ENCODE results near the gene FKBP14. TPM values are rescaled to one million over a fixed set of nuclear protein-coding genes. Genes with fewer than 3 reads are reported as not detected.

Gene FKBP14
- total RNA-seq = 10 to 100 TPM in 2 of 4 donors, 1 to 10 TPM in 2; 4.5 to 11.7 (median 8.7) TPM

DNA sequence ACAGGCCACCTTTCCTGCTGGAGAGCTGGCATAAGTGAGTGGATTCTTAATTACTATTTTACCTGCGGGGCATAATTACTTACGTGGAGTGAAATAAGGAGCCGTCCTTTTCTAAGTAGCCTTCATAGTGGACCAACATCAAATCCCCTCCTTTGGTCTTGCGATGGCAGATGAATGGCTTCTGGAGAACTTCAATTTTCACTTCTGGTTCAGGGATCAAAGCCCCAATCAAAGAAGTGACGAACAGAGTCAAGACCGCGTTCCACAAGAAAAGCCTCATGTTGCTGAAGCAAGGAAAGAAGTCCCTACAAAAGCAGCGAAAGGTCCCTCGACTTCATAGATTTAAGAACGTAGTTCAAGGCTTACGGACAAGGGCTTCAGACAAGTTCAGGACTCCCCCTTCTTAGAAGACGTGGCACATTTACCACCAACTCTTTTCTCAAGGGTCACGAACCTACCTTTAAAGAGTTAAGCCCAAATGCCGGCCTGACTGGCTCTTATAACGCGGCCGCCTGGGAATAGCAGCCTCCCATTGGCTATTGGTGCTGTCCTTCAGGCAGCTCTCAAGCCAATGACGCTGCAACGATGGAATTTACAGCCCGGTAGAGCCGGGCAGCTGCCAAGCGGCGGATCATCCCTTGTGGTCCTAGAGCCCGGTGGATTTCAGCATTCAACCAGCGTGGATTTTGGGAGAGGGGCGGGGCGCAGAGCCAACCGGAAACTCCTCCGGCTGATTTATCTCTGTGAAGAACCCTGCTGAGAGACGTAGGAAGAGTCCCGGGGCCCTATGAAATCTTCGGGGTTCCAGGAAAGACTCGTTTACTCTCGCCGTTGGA lies at the start of gene FKBP14:
FKBP14 (minus strand) TSS at position 474 of the 836 bp plus-strand sequence; CDS start at position 280, 194 bp downstream.
- Histone ChIP-seq H3K4me3 (peak within 1 kb of the TSS; percentile 91 to 99 (median 94)), H3K9me3 (no peaks in the 10 kb centered on the region), H3K27ac (peak within 1 kb of the TSS; percentile 92 to 95 (median 92)), H3K4me1 (peaks cover 0 to 52% (median 16%) of the 10 kb centered on the region in 4 donors), H3K27me3 (no peaks in the 10 kb centered on the region), H3K36me3 (no peaks in the 10 kb centered on the region)
- 0 to 1% methylated on average over 25 to 35 of the region's 35 CpGs for WGBS, 2 donors
- TF ChIP-seq EP300 (IDR thresholded peaks at IDR 0.05) (peak; percentile 45 to 85), POLR2A (IDR thresholded peaks at IDR 0.05) (peak in 1 of 2 donors; percentile 52)
- TF ChIP-seq, protein P1, sequence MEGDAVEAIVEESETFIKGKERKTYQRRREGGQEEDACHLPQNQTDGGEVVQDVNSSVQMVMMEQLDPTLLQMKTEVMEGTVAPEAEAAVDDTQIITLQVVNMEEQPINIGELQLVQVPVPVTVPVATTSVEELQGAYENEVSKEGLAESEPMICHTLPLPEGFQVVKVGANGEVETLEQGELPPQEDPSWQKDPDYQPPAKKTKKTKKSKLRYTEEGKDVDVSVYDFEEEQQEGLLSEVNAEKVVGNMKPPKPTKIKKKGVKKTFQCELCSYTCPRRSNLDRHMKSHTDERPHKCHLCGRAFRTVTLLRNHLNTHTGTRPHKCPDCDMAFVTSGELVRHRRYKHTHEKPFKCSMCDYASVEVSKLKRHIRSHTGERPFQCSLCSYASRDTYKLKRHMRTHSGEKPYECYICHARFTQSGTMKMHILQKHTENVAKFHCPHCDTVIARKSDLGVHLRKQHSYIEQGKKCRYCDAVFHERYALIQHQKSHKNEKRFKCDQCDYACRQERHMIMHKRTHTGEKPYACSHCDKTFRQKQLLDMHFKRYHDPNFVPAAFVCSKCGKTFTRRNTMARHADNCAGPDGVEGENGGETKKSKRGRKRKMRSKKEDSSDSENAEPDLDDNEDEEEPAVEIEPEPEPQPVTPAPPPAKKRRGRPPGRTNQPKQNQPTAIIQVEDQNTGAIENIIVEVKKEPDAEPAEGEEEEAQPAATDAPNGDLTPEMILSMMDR (IDR thresholded peaks at IDR 0.05) = peak in 1 of 5 experiments; percentile 44
- DNase-seq (ENCODE audit: low spot score in 2 of 2) = peak; percentile 95 to 97

DNA sequence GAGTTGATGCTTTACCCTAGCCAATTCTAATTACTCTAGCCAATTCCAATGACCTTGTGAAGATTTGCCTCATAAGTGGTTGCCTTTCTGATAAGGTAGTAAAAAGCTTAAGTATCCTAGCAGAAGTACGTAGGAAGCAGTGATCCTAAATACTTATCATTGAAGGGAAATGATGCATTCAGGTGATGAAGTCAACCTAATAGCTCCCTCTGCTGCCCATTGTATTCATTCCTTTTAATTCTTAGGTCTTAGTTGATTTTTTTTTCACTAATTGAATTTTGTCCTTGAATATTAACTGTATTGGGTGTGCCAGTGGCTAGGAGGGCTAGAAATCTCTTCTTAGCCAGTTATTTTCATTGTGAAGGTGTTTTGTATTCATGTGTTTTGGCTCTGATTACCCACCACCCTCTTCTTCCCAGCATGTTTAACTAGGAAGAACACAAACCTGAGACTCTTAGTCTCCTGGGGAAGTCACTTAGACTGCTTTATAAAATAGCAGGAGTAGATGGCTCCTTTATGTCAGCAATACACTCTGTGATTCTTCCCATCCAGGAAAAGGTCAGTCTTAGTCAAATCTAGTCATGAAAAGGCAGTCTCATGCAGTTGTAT lies 48.0 kb upstream of the FKBP14 start:
- H3K9me3 ChIP-seq = no peaks in the 10 kb centered on the region
- peaks cover 0 to 34% (median 0%) of the 10 kb centered on the region in 3 donors for H3K36me3 ChIP-seq
- DNase-seq (ENCODE audit: low spot score in 2 of 2) = no peak
- H3K27ac ChIP-seq = no peak overlapping the region
- TF ChIP-seq, protein P1 (IDR thresholded peaks at IDR 0.05) = peak in 3 of 5 experiments; percentile 26 to 37 (median 32)
- no peak for TF ChIP-seq POLR2A (IDR thresholded peaks at IDR 0.05)
- no peak overlapping the region for H3K4me3 ChIP-seq
- H3K27me3 ChIP-seq = no peaks in the 10 kb centered on the region
- 51 to 53% methylated on average over 1 of the region's 1 CpG for WGBS, 2 donors
- H3K4me1 ChIP-seq = peaks cover 0 to 13% (median 0%) of the 10 kb centered on the region in 4 donors

- Histone ChIP-seq H3K4me1 (peaks cover 0 to 27% (median 4%) of the 10 kb centered on the region in 4 donors), H3K27me3 (no peaks in the 10 kb centered on the region), H3K9me3 (no peaks in the 10 kb centered on the region), H3K4me3 (no peak overlapping the region), H3K36me3 (peaks cover 0 to 22% (median 0%) of the 10 kb centered on the region in 3 donors), H3K27ac (no peak overlapping the region)
- WGBS, 2 donors = 97 to 100% methylated on average over 1 of the region's 1 CpG
- DNase-seq (ENCODE audit: low spot score in 2 of 2) = no peak
- TF ChIP-seq POLR2A (IDR thresholded peaks at IDR 0.05) (no peak), EP300 (IDR thresholded peaks at IDR 0.05) (no peak)
- TF ChIP-seq, protein P1 (IDR thresholded peaks at IDR 0.05) = no peak
These were observed 46.2 kb upstream of the FKBP14 start for GRCh38 chr7:30072735-30073134.

GRCh38 chr7:30070052-30070451 lies 43.5 kb upstream of the FKBP14 start:
- no peak overlapping the region for H3K4me3 ChIP-seq
- no peak for DNase-seq (ENCODE audit: low spot score in 2 of 2)
- no peaks in the 10 kb centered on the region for H3K9me3 ChIP-seq
- peaks cover 0 to 18% (median 0%) of the 10 kb centered on the region in 3 donors for H3K36me3 ChIP-seq
- peaks cover 0 to 21% (median 5%) of the 10 kb centered on the region in 4 donors for H3K4me1 ChIP-seq
- TF ChIP-seq EP300 (IDR thresholded peaks at IDR 0.05) (no peak), POLR2A (IDR thresholded peaks at IDR 0.05) (no peak)
- WGBS, 2 donors = 0 to 11% methylated on average over 1 of the region's 1 CpG
- H3K27me3 ChIP-seq = no peaks in the 10 kb centered on the region
- no peak overlapping the region for H3K27ac ChIP-seq

GRCh38 chr7:30069096-30069867 lies 42.8 kb upstream of the FKBP14 start:
- no peak for DNase-seq (ENCODE audit: low spot score in 2 of 2)
- no peak overlapping the region for H3K4me3 ChIP-seq
- peaks cover 0 to 17% (median 0%) of the 10 kb centered on the region in 3 donors for H3K36me3 ChIP-seq
- no peaks in the 10 kb centered on the region for H3K27me3 ChIP-seq
- WGBS, 2 donors = 84 to 93% methylated on average over 5 of the region's 5 CpGs
- no peak for TF ChIP-seq POLR2A (IDR thresholded peaks at IDR 0.05)
- TF ChIP-seq EP300 (IDR thresholded peaks at IDR 0.05) = no peak
- TF ChIP-seq, protein P1 (IDR thresholded peaks at IDR 0.05) = no peak
- no peak overlapping the region for H3K27ac ChIP-seq
- no peaks in the 10 kb centered on the region for H3K9me3 ChIP-seq
- H3K4me1 ChIP-seq = peaks cover 0 to 16% (median 5%) of the 10 kb centered on the region in 4 donors

Measured in tibial nerve (tissue), 4 donors.